ENCODE measurements around the gene STAT5A. TPM values are rescaled to one million over a fixed set of nuclear protein-coding genes. Genes with fewer than 3 reads are reported as not detected.
"Not testable (repeated sequence)": the region's sequence is repeated elsewhere in the genome, so short reads cannot be mapped to it uniquely, and the experiment has no call there.

The STAT5A gene
- total RNA-seq, 1 experiment from 2014 or later: 2.4 TPM

- no TSS peak for BruUV-seq (replicated peaks)
- Mint-ChIP-seq H3K27ac (ENCODE audit: unreplicated experiment) (no peak overlapping the region), H3K36me3 (ENCODE audit: insufficient read depth, unreplicated experiment) (no peaks in the 10 kb centered on the region), H3K9me3 (ENCODE audit: unreplicated experiment) (no peaks in the 10 kb centered on the region), H3K4me1 (ENCODE audit: low read depth, unreplicated experiment) (no peaks in the 10 kb centered on the region), H3K27me3 (ENCODE audit: insufficient read depth, unreplicated experiment) (no peaks in the 10 kb centered on the region), H3K4me3 (ENCODE audit: unreplicated experiment) (no peak overlapping the region)
- CTCF ChIA-PET: no interaction called here
- no peaks in the 10 kb centered on the region for H3K36me3 ChIP-seq (ENCODE audit: control insufficient read depth, insufficient read depth, low read length)
- intact Hi-C loops (cut with micrococcal nuclease; ENCODE audit: unreplicated experiment): no loop called here
- no peak for TF ChIP-seq CTCF (IDR thresholded peaks at IDR 0.05; ENCODE audit: insufficient read depth in 1 of 2, low read depth in 1 of 2, low read length in 1 of 2, severe bottlenecking in 1 of 2, unreplicated experiment in 1 of 2)
- POLR2A ChIA-PET: no interaction called here
- H3K9me3 ChIP-seq: no peaks in the 10 kb centered on the region
- H3K4me3 ChIP-seq (ENCODE audit: low read depth, low read length): no peak overlapping the region
- no peaks in the 10 kb centered on the region for H3K27me3 ChIP-seq (replicated peaks; ENCODE audit: control insufficient read depth, insufficient read depth, low read length)
- H3K4me1 ChIP-seq: no peaks in the 10 kb centered on the region
- no peak for DNase-seq
Measured at GRCh38 chr17:42354956-42355843, 66.9 kb downstream of the STAT5A start.

GRCh38 chr17:42358434-42358833 is 70.1 kb downstream of the STAT5A start:
- H3K36me3 Mint-ChIP-seq (ENCODE audit: insufficient read depth, unreplicated experiment): no peaks in the 10 kb centered on the region
- ChIA-PET POLR2A (no interaction called here), CTCF (interaction anchor here (0.6 kb wide), 1 partner anchor 14 kb away, joined by 3 read pairs; no protein-coding TSS in a partner anchor)
- DNase-seq: no peak
- no peak overlapping the region for H3K4me3 Mint-ChIP-seq (ENCODE audit: unreplicated experiment)
- no peak for TF ChIP-seq CTCF (IDR thresholded peaks at IDR 0.05; ENCODE audit: insufficient read depth in 1 of 2, low read depth in 1 of 2, low read length in 1 of 2, severe bottlenecking in 1 of 2, unreplicated experiment in 1 of 2)
- Histone ChIP-seq H3K9me3 (no peaks in the 10 kb centered on the region), H3K27me3 (replicated peaks; ENCODE audit: control insufficient read depth, insufficient read depth, low read length) (no peaks in the 10 kb centered on the region), H3K4me1 (peaks cover 4% of the 10 kb centered on the region; the same call in 1 of the 2 replicates), H3K36me3 (ENCODE audit: control insufficient read depth, insufficient read depth, low read length) (no peaks in the 10 kb centered on the region), H3K4me3 (ENCODE audit: low read depth, low read length) (no peak overlapping the region)
- intact Hi-C loops (cut with micrococcal nuclease; ENCODE audit: unreplicated experiment): no loop called here
- no peaks in the 10 kb centered on the region for H3K9me3 Mint-ChIP-seq (ENCODE audit: unreplicated experiment)
- H3K27ac Mint-ChIP-seq (ENCODE audit: unreplicated experiment): no peak overlapping the region
- no peaks in the 10 kb centered on the region for H3K27me3 Mint-ChIP-seq (ENCODE audit: insufficient read depth, unreplicated experiment)
- no TSS peak for BruUV-seq (replicated peaks)
- peaks cover 6% of the 10 kb centered on the region for H3K4me1 Mint-ChIP-seq (ENCODE audit: low read depth, unreplicated experiment)

GRCh38 chr17:42359133-42359532 is 70.8 kb downstream of the STAT5A start:
- Mint-ChIP-seq H3K4me3 (ENCODE audit: unreplicated experiment) (no peak overlapping the region), H3K4me1 (ENCODE audit: low read depth, unreplicated experiment) (peaks cover 12% of the 10 kb centered on the region), H3K27ac (ENCODE audit: unreplicated experiment) (no peak overlapping the region), H3K9me3 (ENCODE audit: unreplicated experiment) (no peaks in the 10 kb centered on the region), H3K27me3 (ENCODE audit: insufficient read depth, unreplicated experiment) (no peaks in the 10 kb centered on the region), H3K36me3 (ENCODE audit: insufficient read depth, unreplicated experiment) (no peaks in the 10 kb centered on the region)
- Histone ChIP-seq H3K36me3 (ENCODE audit: control insufficient read depth, insufficient read depth, low read length) (no peaks in the 10 kb centered on the region), H3K9me3 (no peaks in the 10 kb centered on the region), H3K4me1 (peaks cover 9% of the 10 kb centered on the region; the same call in 1 of the 2 replicates), H3K27me3 (replicated peaks; ENCODE audit: control insufficient read depth, insufficient read depth, low read length) (no peaks in the 10 kb centered on the region), H3K4me3 (ENCODE audit: low read depth, low read length) (no peak overlapping the region)
- no peak for TF ChIP-seq CTCF (IDR thresholded peaks at IDR 0.05; ENCODE audit: insufficient read depth in 1 of 2, low read depth in 1 of 2, low read length in 1 of 2, severe bottlenecking in 1 of 2, unreplicated experiment in 1 of 2)
- ChIA-PET CTCF (interaction anchor here (0.6 kb wide), 3 partner anchors 14 to 175 kb away, joined by 3 to 5 read pairs (median 4); no protein-coding TSS in a partner anchor), POLR2A (no interaction called here)
- BruUV-seq (replicated peaks): no TSS peak
- intact Hi-C loops (cut with micrococcal nuclease; ENCODE audit: unreplicated experiment): no loop called here
- no peak for DNase-seq

GRCh38 chr17:42360388-42360787 is 72.1 kb downstream of the STAT5A start:
- CTCF ChIA-PET; intact Hi-C loops (cut with micrococcal nuclease; ENCODE audit: unreplicated experiment); H3K9me3 Mint-ChIP-seq (ENCODE audit: unreplicated experiment); H3K9me3 ChIP-seq; H3K36me3 ChIP-seq (ENCODE audit: control insufficient read depth, insufficient read depth, low read length); H3K27me3 ChIP-seq (replicated peaks; ENCODE audit: control insufficient read depth, insufficient read depth, low read length); H3K27me3 Mint-ChIP-seq (ENCODE audit: insufficient read depth, unreplicated experiment); H3K36me3 Mint-ChIP-seq (ENCODE audit: insufficient read depth, unreplicated experiment); H3K4me3 ChIP-seq (ENCODE audit: low read depth, low read length); H3K27ac Mint-ChIP-seq (ENCODE audit: unreplicated experiment); H3K4me3 Mint-ChIP-seq (ENCODE audit: unreplicated experiment); BruUV-seq (replicated peaks); DNase-seq; H3K4me1 ChIP-seq: not testable (repeated sequence)
- H3K4me1 Mint-ChIP-seq (ENCODE audit: low read depth, unreplicated experiment): peaks cover 12% of the 10 kb centered on the region
- POLR2A ChIA-PET: interaction anchor here (0.6 kb wide), 1 partner anchor 28 kb away, joined by 9 read pairs; the partner anchor contains the start of gene STAT3

Data from Caco-2 (cell line).